SK-N-SH treated with all-trans-retinoic acid at 6 μM for 48 hours (cell line): Measurements from ENCODE around the gene EDEM3.

Experiments
- BACH2 ChIP-seq: fragments of 250-450 bp; sonication (Bioruptor Pico); IDR thresholded peaks from 2 replicates; pipeline ENCODE4 v1.9.0; 2021; ENCODE audit warnings: mild to moderate bottlenecking, borderline replicate concordance
- PPARA ChIP-seq: fragments of 250-450 bp; sonication (Bioruptor Pico); IDR thresholded peaks from 2 replicates; pipeline ENCODE4 v1.5.0; 2020; ENCODE audit warnings: mild to moderate bottlenecking, borderline replicate concordance
- SNAI2 ChIP-seq: fragments of 250-450 bp; sonication (Bioruptor Pico); IDR thresholded peaks from 2 replicates; pipeline ENCODE4 v1.5.0; 2020; ENCODE audit warnings: mild to moderate bottlenecking, moderate library complexity
- TOX ChIP-seq: fragments of 250-450 bp; sonication (Bioruptor Pico); IDR thresholded peaks from 2 replicates; pipeline ENCODE4 v1.8.0; 2021; ENCODE audit warnings: mild to moderate bottlenecking, moderate library complexity, borderline replicate concordance
- ZFP3 ChIP-seq: fragments of 250-450 bp; sonication (Bioruptor Pico); IDR thresholded peaks from 2 replicates; pipeline ENCODE4 v1.5.0; 2020; ENCODE audit warnings: mild to moderate bottlenecking, moderate library complexity
- TF ChIP-seq, protein P1 (sequence below): fragments of 250-450 bp; sonication (Bioruptor Pico); IDR thresholded peaks from 2 replicates; pipeline ENCODE4 v1.5.1; 2020; ENCODE audit warnings: low read depth, mild to moderate bottlenecking, moderate library complexity
- TF ChIP-seq, protein P2 (sequence below): fragments of 250-450 bp; sonication (Bioruptor Pico); IDR thresholded peaks from 2 replicates; pipeline ENCODE4 v1.5.0; 2020; ENCODE audit warnings: mild to moderate bottlenecking, moderate library complexity

DNA sequence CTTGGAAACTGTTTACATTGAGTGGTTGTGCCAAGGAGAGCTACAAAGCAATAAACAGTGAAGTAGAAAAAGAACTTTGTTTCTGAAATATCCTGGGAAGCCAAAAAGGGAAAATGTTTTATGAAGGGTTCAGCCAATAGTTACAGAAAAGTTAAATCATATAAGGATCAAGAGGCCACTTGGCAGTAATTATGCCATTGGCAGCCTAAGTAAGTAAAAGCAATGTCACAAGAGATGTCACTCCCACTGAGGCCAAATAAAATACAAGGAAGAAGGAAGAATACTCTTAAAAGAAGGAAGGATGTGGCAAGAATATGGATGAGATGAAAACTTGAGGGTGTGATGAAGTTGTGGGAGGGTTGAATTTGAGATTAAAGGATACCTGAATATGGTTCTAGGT lies 45.2 kb downstream of the EDEM3 start:
- TF ChIP-seq SNAI2 (CRISPR knock-in tag), result no peak
- TF ChIP-seq BACH2 (CRISPR knock-in tag), result no peak
- TF ChIP-seq, protein P1, sequence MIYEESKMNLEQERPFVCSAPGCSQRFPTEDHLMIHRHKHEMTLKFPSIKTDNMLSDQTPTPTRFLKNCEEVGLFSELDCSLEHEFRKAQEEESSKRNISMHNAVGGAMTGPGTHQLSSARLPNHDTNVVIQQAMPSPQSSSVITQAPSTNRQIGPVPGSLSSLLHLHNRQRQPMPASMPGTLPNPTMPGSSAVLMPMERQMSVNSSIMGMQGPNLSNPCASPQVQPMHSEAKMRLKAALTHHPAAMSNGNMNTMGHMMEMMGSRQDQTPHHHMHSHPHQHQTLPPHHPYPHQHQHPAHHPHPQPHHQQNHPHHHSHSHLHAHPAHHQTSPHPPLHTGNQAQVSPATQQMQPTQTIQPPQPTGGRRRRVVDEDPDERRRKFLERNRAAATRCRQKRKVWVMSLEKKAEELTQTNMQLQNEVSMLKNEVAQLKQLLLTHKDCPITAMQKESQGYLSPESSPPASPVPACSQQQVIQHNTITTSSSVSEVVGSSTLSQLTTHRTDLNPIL (CRISPR knock-in tag), result no peak
- TF ChIP-seq TOX, result no peak
- TF ChIP-seq PPARA (CRISPR knock-in tag), result no peak
- TF ChIP-seq, protein P2, sequence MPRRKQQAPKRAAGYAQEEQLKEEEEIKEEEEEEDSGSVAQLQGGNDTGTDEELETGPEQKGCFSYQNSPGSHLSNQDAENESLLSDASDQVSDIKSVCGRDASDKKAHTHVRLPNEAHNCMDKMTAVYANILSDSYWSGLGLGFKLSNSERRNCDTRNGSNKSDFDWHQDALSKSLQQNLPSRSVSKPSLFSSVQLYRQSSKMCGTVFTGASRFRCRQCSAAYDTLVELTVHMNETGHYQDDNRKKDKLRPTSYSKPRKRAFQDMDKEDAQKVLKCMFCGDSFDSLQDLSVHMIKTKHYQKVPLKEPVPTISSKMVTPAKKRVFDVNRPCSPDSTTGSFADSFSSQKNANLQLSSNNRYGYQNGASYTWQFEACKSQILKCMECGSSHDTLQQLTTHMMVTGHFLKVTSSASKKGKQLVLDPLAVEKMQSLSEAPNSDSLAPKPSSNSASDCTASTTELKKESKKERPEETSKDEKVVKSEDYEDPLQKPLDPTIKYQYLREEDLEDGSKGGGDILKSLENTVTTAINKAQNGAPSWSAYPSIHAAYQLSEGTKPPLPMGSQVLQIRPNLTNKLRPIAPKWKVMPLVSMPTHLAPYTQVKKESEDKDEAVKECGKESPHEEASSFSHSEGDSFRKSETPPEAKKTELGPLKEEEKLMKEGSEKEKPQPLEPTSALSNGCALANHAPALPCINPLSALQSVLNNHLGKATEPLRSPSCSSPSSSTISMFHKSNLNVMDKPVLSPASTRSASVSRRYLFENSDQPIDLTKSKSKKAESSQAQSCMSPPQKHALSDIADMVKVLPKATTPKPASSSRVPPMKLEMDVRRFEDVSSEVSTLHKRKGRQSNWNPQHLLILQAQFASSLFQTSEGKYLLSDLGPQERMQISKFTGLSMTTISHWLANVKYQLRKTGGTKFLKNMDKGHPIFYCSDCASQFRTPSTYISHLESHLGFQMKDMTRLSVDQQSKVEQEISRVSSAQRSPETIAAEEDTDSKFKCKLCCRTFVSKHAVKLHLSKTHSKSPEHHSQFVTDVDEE, result no peak
- TF ChIP-seq ZFP3 (CRISPR knock-in tag), result no peak
